Loucy (cell line): ENCODE results near the gene SDR39U1.

Experiments used
- H2AFZ ChIP-seq: fragments of 200-600 bp; sonication (generic); 2 replicates; pipeline ENCODE4 v1.6.0; 2016; ENCODE audit warnings: antibody characterized with exemption, mild to moderate bottlenecking, low read length, moderate library complexity
- H3F3A ChIP-seq: fragments of 200-600 bp; 2 replicates; pipeline ENCODE4 v1.6.0; 2016; ENCODE audit warnings: antibody characterized with exemption, low read depth, mild to moderate bottlenecking
- H3K27me3 ChIP-seq: fragments of 200-600 bp; sonication (generic); 2 replicates; pipeline ENCODE4 v1.6.1; 2014; ENCODE audit warnings: low read length, mild to moderate bottlenecking; ENCODE audit not compliant: insufficient read depth, poor library complexity, severe bottlenecking
- H3K36me3 ChIP-seq: fragments of 200-600 bp; sonication (generic); 2 replicates; pipeline ENCODE4 v1.6.1; 2016; ENCODE audit warnings: low read length; ENCODE audit not compliant: insufficient read depth
- H3K4me1 ChIP-seq: fragments of 200-600 bp; sonication (generic); 2 replicates; pipeline ENCODE4 v1.5.1; 2014; ENCODE audit warnings: low read length, mild to moderate bottlenecking; ENCODE audit not compliant: insufficient read depth, poor library complexity, severe bottlenecking
- H3K4me2 ChIP-seq: fragments of 200-600 bp; sonication (generic); 2 replicates; pipeline ENCODE4 v1.6.0; 2014; ENCODE audit warnings: antibody characterized with exemption, low read length, low read depth, mild to moderate bottlenecking; ENCODE audit not compliant: poor library complexity, severe bottlenecking
- H3K4me3 ChIP-seq: fragments of 200-600 bp; sonication (generic); 2 replicates; pipeline ENCODE4 v1.5.1; 2014; ENCODE audit warnings: low read length, mild to moderate bottlenecking, mixed read lengths; ENCODE audit not compliant: poor library complexity, severe bottlenecking
- H3K79me2 ChIP-seq: fragments of 200-600 bp; sonication (generic); 2 replicates; pipeline ENCODE4 v1.6.1; 2014; ENCODE audit warnings: low read length; ENCODE audit not compliant: insufficient read depth
- H3K9ac ChIP-seq: fragments of 200-600 bp; sonication (generic); 2 replicates; pipeline ENCODE4 v1.6.0; 2014; ENCODE audit warnings: mild to moderate bottlenecking, low read depth, low read length, moderate library complexity; ENCODE audit not compliant: poor library complexity, severe bottlenecking
- H3K9me2 ChIP-seq: fragments of 200-600 bp; sonication (generic); replicated peaks from 2 replicates; pipeline ENCODE4 v1.6.1; 2016; ENCODE audit warnings: low read depth, low read length, mixed read lengths
- H3K9me3 ChIP-seq: fragments of 200-600 bp; sonication (generic); 2 replicates; pipeline ENCODE4 v1.6.1; 2014; ENCODE audit warnings: mild to moderate bottlenecking, antibody characterized with exemption, low read length, low read depth; ENCODE audit not compliant: insufficient read depth
- H4K20me1 ChIP-seq: fragments of 200-600 bp; sonication (generic); 2 replicates; pipeline ENCODE4 v1.6.0; 2014; ENCODE audit warnings: antibody characterized with exemption, low read length, mild to moderate bottlenecking; ENCODE audit not compliant: insufficient read depth, poor library complexity, severe bottlenecking
- EZH2phosphoT487 ChIP-seq: fragments of 200-600 bp; IDR thresholded peaks from 2 replicates; pipeline ENCODE4 v1.6.1; 2018; ENCODE audit warnings: antibody characterized with exemption, mild to moderate bottlenecking, moderate library complexity, borderline replicate concordance
- TF ChIP-seq, protein P1 (sequence below): fragments of 200-600 bp; sonication (generic); conservative IDR thresholded peaks from 2 replicates; pipeline ENCODE4 v1.5.1; 2014; ENCODE audit warnings: mild to moderate bottlenecking, antibody characterized with exemption, low read length

The SDR39U1 gene

DNA sequence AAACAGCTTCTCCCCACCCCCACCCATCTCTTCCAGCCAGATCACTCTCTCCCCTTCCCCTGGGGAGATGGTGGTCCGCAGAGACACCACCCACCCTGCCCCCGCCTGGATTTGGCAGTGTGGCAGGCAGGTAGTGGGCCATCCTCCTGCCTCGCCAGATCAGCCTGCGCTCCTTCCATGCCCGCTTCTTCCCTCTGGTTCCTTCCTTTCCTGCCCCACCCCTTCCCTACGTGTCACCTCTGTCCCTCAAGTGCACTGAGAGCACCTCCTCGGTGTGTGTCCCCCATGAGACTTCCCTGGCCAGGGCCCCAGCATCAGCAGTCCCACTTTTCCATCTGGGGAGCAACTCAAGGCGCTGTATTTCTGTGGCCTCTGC lies 43.1 kb downstream of the SDR39U1 start:
- Histone ChIP-seq H3F3A (peaks cover 12% of the 10 kb centered on the region; the same call in 1 of the 2 replicates), H3K9me2 (no peaks in the 10 kb centered on the region), H3K9ac (peak overlapping the region; percentile 88), H3K4me2 (peak overlapping the region; percentile 90), H3K36me3 (no peaks in the 10 kb centered on the region), H3K4me1 (peaks cover 89% of the 10 kb centered on the region), H2AFZ (peak overlapping the region; percentile 57), H3K27me3 (no peaks in the 10 kb centered on the region), H3K4me3 (peak overlapping the region; percentile 78), H4K20me1 (no peaks in the 10 kb centered on the region), H3K9me3 (no peaks in the 10 kb centered on the region), H3K79me2 (peaks cover 53% of the 10 kb centered on the region)
- no peak for TF ChIP-seq EZH2phosphoT487
- TF ChIP-seq, protein P1, sequence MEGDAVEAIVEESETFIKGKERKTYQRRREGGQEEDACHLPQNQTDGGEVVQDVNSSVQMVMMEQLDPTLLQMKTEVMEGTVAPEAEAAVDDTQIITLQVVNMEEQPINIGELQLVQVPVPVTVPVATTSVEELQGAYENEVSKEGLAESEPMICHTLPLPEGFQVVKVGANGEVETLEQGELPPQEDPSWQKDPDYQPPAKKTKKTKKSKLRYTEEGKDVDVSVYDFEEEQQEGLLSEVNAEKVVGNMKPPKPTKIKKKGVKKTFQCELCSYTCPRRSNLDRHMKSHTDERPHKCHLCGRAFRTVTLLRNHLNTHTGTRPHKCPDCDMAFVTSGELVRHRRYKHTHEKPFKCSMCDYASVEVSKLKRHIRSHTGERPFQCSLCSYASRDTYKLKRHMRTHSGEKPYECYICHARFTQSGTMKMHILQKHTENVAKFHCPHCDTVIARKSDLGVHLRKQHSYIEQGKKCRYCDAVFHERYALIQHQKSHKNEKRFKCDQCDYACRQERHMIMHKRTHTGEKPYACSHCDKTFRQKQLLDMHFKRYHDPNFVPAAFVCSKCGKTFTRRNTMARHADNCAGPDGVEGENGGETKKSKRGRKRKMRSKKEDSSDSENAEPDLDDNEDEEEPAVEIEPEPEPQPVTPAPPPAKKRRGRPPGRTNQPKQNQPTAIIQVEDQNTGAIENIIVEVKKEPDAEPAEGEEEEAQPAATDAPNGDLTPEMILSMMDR: no peak

DNA sequence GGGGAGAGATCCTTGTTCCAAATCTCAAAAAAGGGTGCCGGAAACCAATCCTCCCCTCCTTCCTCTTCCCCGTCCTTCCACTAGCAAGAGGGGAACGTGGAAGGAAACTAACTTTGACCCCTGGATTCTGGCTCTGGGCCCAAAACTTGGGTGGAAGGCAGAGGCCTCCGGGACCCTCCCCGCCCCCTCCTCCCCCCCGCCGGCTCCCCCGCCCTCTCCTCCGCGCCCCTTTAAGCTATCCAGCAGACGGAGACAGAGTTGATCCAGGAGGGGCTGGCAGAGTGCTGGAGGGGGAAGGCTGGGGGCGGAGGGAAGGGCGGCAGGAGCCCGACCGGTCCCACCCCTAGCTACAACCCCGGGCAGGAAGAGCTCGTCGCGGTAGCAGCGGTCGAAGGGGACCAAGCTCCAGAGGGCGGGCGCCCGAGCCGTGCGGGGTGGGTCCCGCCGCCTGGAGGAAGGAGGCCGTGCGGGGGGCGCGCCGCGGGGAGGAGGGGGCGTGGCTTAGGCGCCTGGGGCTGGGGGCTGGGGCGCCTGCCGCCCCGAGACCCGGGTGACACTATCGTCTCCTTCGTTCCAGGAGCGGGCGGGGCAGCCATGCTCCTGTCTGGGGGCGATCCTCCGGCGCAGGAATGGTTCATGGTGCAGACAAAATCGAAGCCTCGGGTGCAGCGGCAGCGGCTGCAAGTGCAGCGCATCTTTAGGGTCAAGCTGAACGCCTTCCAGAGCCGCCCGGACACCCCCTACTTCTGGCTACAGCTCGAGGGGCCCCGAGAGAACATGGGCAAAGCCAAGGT lies 43.7 kb downstream of the SDR39U1 start, which contains the start of gene NYNRIN:
Gene NYNRIN (plus strand): TSS at position 351 of the 794 bp plus-strand sequence. CDS start 244 bp downstream, at position 595.
- Histone ChIP-seq H2AFZ (peak within 1 kb of the TSS; percentile 57), H3K27me3 (no peaks in the 10 kb centered on the region), H3F3A (peaks cover 12% of the 10 kb centered on the region; the same call in 1 of the 2 replicates), H3K4me1 (peaks cover 89% of the 10 kb centered on the region), H3K9me3 (no peaks in the 10 kb centered on the region), H4K20me1 (no peaks in the 10 kb centered on the region), H3K9ac (peak within 1 kb of the TSS; percentile 88), H3K4me3 (peak within 1 kb of the TSS; percentile 78), H3K36me3 (no peaks in the 10 kb centered on the region), H3K4me2 (peak within 1 kb of the TSS; percentile 90), H3K9me2 (no peaks in the 10 kb centered on the region), H3K79me2 (peaks cover 47% of the 10 kb centered on the region)
- TF ChIP-seq, protein P1: no peak
- TF ChIP-seq EZH2phosphoT487: no peak

DNA sequence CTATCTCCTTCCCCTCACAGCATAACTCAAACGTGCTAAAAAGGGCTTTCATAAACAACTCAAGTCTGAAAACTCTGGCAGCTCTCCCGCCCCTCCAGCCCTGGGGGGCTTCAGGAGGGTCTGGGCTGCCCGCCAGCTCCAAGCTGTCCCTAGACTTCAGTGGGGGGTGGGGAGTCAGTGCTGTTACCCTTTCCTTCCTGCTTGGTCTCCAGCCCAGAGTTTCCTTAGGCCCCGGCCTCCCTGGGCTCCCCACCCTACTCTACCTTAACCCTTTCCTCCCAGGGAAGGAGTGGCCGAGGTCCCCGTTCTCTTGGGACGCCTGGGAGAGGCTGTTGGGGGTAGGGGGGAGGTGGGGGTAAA lies 44.3 kb downstream of the SDR39U1 start:
- H3K79me2 ChIP-seq: peaks cover 41% of the 10 kb centered on the region
- no peaks in the 10 kb centered on the region for H3K27me3 ChIP-seq
- H4K20me1 ChIP-seq: no peaks in the 10 kb centered on the region
- H3K4me1 ChIP-seq: peaks cover 87% of the 10 kb centered on the region
- H3K9me2 ChIP-seq: no peaks in the 10 kb centered on the region
- peak overlapping the region; percentile 78 for H3K4me3 ChIP-seq
- H3K9ac ChIP-seq: peak overlapping the region; percentile 65
- H3F3A ChIP-seq: peaks cover 12% of the 10 kb centered on the region; the same call in 1 of the 2 replicates
- no peaks in the 10 kb centered on the region for H3K9me3 ChIP-seq
- TF ChIP-seq, protein P1: no peak
- H3K4me2 ChIP-seq: peak overlapping the region; percentile 47
- no peak overlapping the region for H2AFZ ChIP-seq
- H3K36me3 ChIP-seq: no peaks in the 10 kb centered on the region
